Measurements from ENCODE around the gene PHF11.
"Not testable (repeated sequence)": the region's sequence is repeated elsewhere in the genome, so short reads cannot be mapped to it uniquely, and the experiment has no call there.

PHF11 gene

GRCh38 chr13:49495783-49496762, at the start of gene PHF11:
PHF11 (plus strand) TSS chr13:49495953; CDS start chr13:49496002, 49 bp downstream.
- DNase-seq: peak; percentile 13

GRCh38 chr13:49446473-49446872, 49.3 kb upstream of the PHF11 start:
- no peak for DNase-seq

- no peak for DNase-seq
These were observed 47.0 kb upstream of the PHF11 start for GRCh38 chr13:49448753-49449152.

GRCh38 chr13:49450105-49450819, 45.5 kb upstream of the PHF11 start:
- no peak for DNase-seq

GRCh38 chr13:49452725-49453457, 42.9 kb upstream of the PHF11 start:
- DNase-seq: no peak

GRCh38 chr13:49453465-49453864, 42.3 kb upstream of the PHF11 start:
- DNase-seq: no peak

GRCh38 chr13:49454388-49455006, 41.3 kb upstream of the PHF11 start:
- no peak for DNase-seq

- no peak for DNase-seq
These were observed 40.8 kb upstream of the PHF11 start for GRCh38 chr13:49455007-49455398.

- no peak for DNase-seq
These were observed 39.6 kb upstream of the PHF11 start for GRCh38 chr13:49456156-49456555.

- DNase-seq: no peak
These were observed 38.5 kb upstream of the PHF11 start for GRCh38 chr13:49457221-49457620.

GRCh38 chr13:49459580-49459979, 36.2 kb upstream of the PHF11 start:
- no peak for DNase-seq

- DNase-seq: no peak
These were observed 31.7 kb upstream of the PHF11 start for GRCh38 chr13:49464085-49464484.

GRCh38 chr13:49464621-49465325, 31.0 kb upstream of the PHF11 start:
- DNase-seq: no peak

GRCh38 chr13:49466292-49466838, 29.4 kb upstream of the PHF11 start:
- DNase-seq: no peak

GRCh38 chr13:49472186-49472585, 23.6 kb upstream of the PHF11 start:
- DNase-seq: no peak

GRCh38 chr13:49476529-49476928, 19.2 kb upstream of the PHF11 start:
- no peak for DNase-seq

GRCh38 chr13:49481788-49482187, 14.0 kb upstream of the PHF11 start:
- no peak for DNase-seq

GRCh38 chr13:49488563-49488962, 7.2 kb upstream of the PHF11 start:
- no peak for DNase-seq

GRCh38 chr13:49494645-49495044, 1.1 kb upstream of the PHF11 start:
- DNase-seq: no peak

GRCh38 chr13:49496837-49497236, 1.1 kb downstream of the PHF11 start:
- DNase-seq: not testable (repeated sequence)

- DNase-seq: no peak
These were observed 1.5 kb downstream of the PHF11 start for GRCh38 chr13:49497272-49497671.

- DNase-seq: no peak
These were observed 2.5 kb downstream of the PHF11 start for GRCh38 chr13:49498206-49498605.

Data from NCI-H748 treated with DMSO at 0.1 percent for 48 hours (cell line).